B cell (primary cell): Measurements from ENCODE around the gene GMNC.

Source experiments
- CTCF ChIP-seq: fragments of 200-600 bp; IDR thresholded peaks from one replicate; pipeline ENCODE4 v1.8.0; 2022; ENCODE audit warnings: antibody characterized with exemption, mild to moderate bottlenecking
- EZH2 ChIP-seq: IDR thresholded peaks from 2 replicates; pipeline ENCODE4 v1.6.1; 2012; ENCODE audit warnings: borderline replicate concordance, low read depth, mild to moderate bottlenecking, moderate library complexity, low read length; ENCODE audit not compliant: insufficient read depth, poor library complexity, severe bottlenecking

DNA sequence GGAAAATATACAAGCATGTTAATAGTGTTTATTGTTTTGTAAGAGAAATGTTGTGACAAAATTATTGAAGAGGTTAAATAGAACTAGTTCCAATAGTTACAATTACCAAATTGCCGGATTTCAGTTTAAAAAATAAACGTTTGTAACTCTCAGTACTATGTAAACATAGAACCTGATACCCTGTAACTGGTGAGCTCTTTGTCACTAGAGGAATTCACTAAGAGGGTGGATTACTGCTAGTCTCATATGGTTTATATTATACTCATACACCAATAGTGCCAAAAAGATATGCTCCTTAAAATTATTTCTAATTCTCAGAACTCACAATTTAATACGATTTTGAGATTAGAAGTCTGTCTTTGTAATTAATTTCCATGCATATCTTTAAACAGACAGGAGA is 7.6 kb upstream of the GMNC start:
- no peak for TF ChIP-seq CTCF
- no peak for TF ChIP-seq EZH2
